ENCODE results near the gene DMD.

The DMD gene

GRCh38 chrX:32598707-32599106, 612.6 kb downstream of the DMD start:
- H2AFZ ChIP-seq (ENCODE audit: insufficient read depth, low read length, poor library complexity), result no peak overlapping the region
- H3K79me2 ChIP-seq (ENCODE audit: control insufficient read depth, insufficient read depth, low read length, poor library complexity), result no peaks in the 10 kb centered on the region
- H3K4me1 ChIP-seq (ENCODE audit: control insufficient read depth in 1 of 2, insufficient read depth in 2 of 2, low read length in 2 of 2), result no peaks in the 10 kb centered on the region
- no peaks in the 10 kb centered on the region for H3K27me3 ChIP-seq (ENCODE audit: insufficient read depth, low read length)
- H3K18ac ChIP-seq (ENCODE audit: low read length), result no peak overlapping the region
- H2BK120ac ChIP-seq (ENCODE audit: insufficient read depth, low read length, poor library complexity), result no peak overlapping the region
- H3K9me3 ChIP-seq (ENCODE audit: insufficient read depth, low read depth, low read length), result no peaks in the 10 kb centered on the region
- H3K36me3 ChIP-seq (ENCODE audit: control insufficient read depth in 1 of 2, insufficient read depth in 2 of 2, low read length in 2 of 2), result no peaks in the 10 kb centered on the region
- H4K12ac ChIP-seq (ENCODE audit: low read depth, low read length), result no peak overlapping the region
- no peak overlapping the region for H3K14ac ChIP-seq (ENCODE audit: low read length)
- H2BK12ac ChIP-seq (ENCODE audit: low read length), result no peak overlapping the region
- DNase-seq, result no peak
- H2BK5ac ChIP-seq (ENCODE audit: low read depth, low read length, poor library complexity), result no peak overlapping the region
- H4K91ac ChIP-seq (ENCODE audit: low read depth, low read length), result no peak overlapping the region
- H4K8ac ChIP-seq (ENCODE audit: low read depth, low read length), result no peak overlapping the region
- no peak overlapping the region for H3K27ac ChIP-seq (ENCODE audit: low read depth, low read length)
- H3K79me1 ChIP-seq (ENCODE audit: low read length), result no peaks in the 10 kb centered on the region
- H3K4ac ChIP-seq (ENCODE audit: low read depth, low read length), result no peak overlapping the region
- no peak overlapping the region for H3K23ac ChIP-seq (ENCODE audit: low read length)
- no peak overlapping the region for H2AK5ac ChIP-seq (ENCODE audit: low read length)
- no peak overlapping the region for H3K4me3 ChIP-seq (ENCODE audit: low read depth, low read length)
- no peak overlapping the region for H3K4me2 ChIP-seq (ENCODE audit: low read length)
- WGBS (ENCODE audit: extremely low coverage, insufficient coverage, insufficient read length), result no CpG with 5 or more reads among the region's 4 CpGs
- H3K9ac ChIP-seq (ENCODE audit: low read length), result no peak overlapping the region

- Histone ChIP-seq H3K4me2 (ENCODE audit: low read length) (no peak overlapping the region), H4K91ac (ENCODE audit: low read depth, low read length) (no peak overlapping the region)
These were observed 613.6 kb downstream of the DMD start for GRCh38 chrX:32597777-32598176.

DNA sequence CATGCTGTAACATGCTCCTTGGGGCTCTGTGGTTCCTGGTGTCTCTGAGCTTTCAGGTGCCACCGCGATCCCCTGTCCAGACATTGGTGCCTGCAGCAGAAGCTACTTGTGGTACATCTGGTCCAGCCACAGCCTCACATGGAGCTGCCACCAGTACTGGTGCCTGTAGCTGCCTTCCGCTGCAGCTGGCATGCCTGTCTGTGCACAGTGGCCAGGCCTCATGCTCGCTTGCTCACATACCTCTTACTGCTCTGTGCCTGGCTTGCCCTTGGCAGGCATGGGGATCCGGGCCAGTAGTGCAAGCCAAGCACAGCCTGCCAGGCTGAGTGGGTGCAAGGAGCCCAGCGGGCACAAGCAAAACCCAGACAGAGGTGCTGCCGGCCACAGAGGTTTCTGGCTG, 618.6 kb downstream of the DMD start:
- Histone ChIP-seq H3K79me1 (ENCODE audit: low read length) (no peaks in the 10 kb centered on the region), H3K36me3 (ENCODE audit: control insufficient read depth in 1 of 2, insufficient read depth in 2 of 2, low read length in 2 of 2) (no peaks in the 10 kb centered on the region), H3K79me2 (ENCODE audit: control insufficient read depth, insufficient read depth, low read length, poor library complexity) (no peaks in the 10 kb centered on the region), H3K23ac (ENCODE audit: low read length) (no peak overlapping the region), H4K12ac (ENCODE audit: low read depth, low read length) (no peak overlapping the region), H2BK12ac (ENCODE audit: low read length) (no peak overlapping the region), H3K4me2 (ENCODE audit: low read length) (no peak overlapping the region), H3K4ac (ENCODE audit: low read depth, low read length) (no peak overlapping the region), H3K18ac (ENCODE audit: low read length) (no peak overlapping the region), H4K91ac (ENCODE audit: low read depth, low read length) (no peak overlapping the region), H3K9ac (ENCODE audit: low read length) (no peak overlapping the region), H2BK120ac (ENCODE audit: insufficient read depth, low read length, poor library complexity) (no peak overlapping the region), H4K8ac (ENCODE audit: low read depth, low read length) (no peak overlapping the region), H2BK5ac (ENCODE audit: low read depth, low read length, poor library complexity) (no peak overlapping the region), H3K4me1 (ENCODE audit: control insufficient read depth in 1 of 2, insufficient read depth in 2 of 2, low read length in 2 of 2) (no peaks in the 10 kb centered on the region), H3K14ac (ENCODE audit: low read length) (no peak overlapping the region), H3K27ac (ENCODE audit: low read depth, low read length) (no peak overlapping the region), H3K27me3 (ENCODE audit: insufficient read depth, low read length) (no peaks in the 10 kb centered on the region), H2AFZ (ENCODE audit: insufficient read depth, low read length, poor library complexity) (no peak overlapping the region), H3K4me3 (ENCODE audit: low read depth, low read length) (no peak overlapping the region), H2AK5ac (ENCODE audit: low read length) (no peak overlapping the region), H3K9me3 (ENCODE audit: insufficient read depth, low read depth, low read length) (peaks cover 3% of the 10 kb centered on the region)
- no CpG with 5 or more reads among the region's 7 CpGs for WGBS (ENCODE audit: extremely low coverage, insufficient coverage, insufficient read length)
- DNase-seq, result no peak

More at GRCh38 chrX:32597777-32598176, 613.6 kb downstream of the DMD start:
- no peak overlapping the region for H3K23ac ChIP-seq (ENCODE audit: low read length)
- H4K8ac ChIP-seq (ENCODE audit: low read depth, low read length), result no peak overlapping the region
- H3K27me3 ChIP-seq (ENCODE audit: insufficient read depth, low read length), result no peaks in the 10 kb centered on the region
- no peak overlapping the region for H3K4me3 ChIP-seq (ENCODE audit: low read depth, low read length)
- peaks cover 2% of the 10 kb centered on the region for H3K9me3 ChIP-seq (ENCODE audit: insufficient read depth, low read depth, low read length)
- H3K79me2 ChIP-seq (ENCODE audit: control insufficient read depth, insufficient read depth, low read length, poor library complexity), result no peaks in the 10 kb centered on the region
- H2BK5ac ChIP-seq (ENCODE audit: low read depth, low read length, poor library complexity), result no peak overlapping the region
- no peak overlapping the region for H3K18ac ChIP-seq (ENCODE audit: low read length)
- H3K9ac ChIP-seq (ENCODE audit: low read length), result no peak overlapping the region
- no peak for DNase-seq
- H2AK5ac ChIP-seq (ENCODE audit: low read length), result no peak overlapping the region
- H2AFZ ChIP-seq (ENCODE audit: insufficient read depth, low read length, poor library complexity), result no peak overlapping the region
- H2BK12ac ChIP-seq (ENCODE audit: low read length), result no peak overlapping the region
- no peak overlapping the region for H3K4ac ChIP-seq (ENCODE audit: low read depth, low read length)
- H2BK120ac ChIP-seq (ENCODE audit: insufficient read depth, low read length, poor library complexity), result no peak overlapping the region
- WGBS (ENCODE audit: extremely low coverage, insufficient coverage, insufficient read length), result no CpG with 5 or more reads among the region's 4 CpGs
- H3K27ac ChIP-seq (ENCODE audit: low read depth, low read length), result no peak overlapping the region
- H3K36me3 ChIP-seq (ENCODE audit: control insufficient read depth in 1 of 2, insufficient read depth in 2 of 2, low read length in 2 of 2), result no peaks in the 10 kb centered on the region
- H3K14ac ChIP-seq (ENCODE audit: low read length), result no peak overlapping the region
- no peak overlapping the region for H4K12ac ChIP-seq (ENCODE audit: low read depth, low read length)
- no peaks in the 10 kb centered on the region for H3K4me1 ChIP-seq (ENCODE audit: control insufficient read depth in 1 of 2, insufficient read depth in 2 of 2, low read length in 2 of 2)
- no peaks in the 10 kb centered on the region for H3K79me1 ChIP-seq (ENCODE audit: low read length)

GRCh38 chrX:32591589-32591988, 619.8 kb downstream of the DMD start:
- H3K23ac ChIP-seq (ENCODE audit: low read length), result no peak overlapping the region
- peaks cover 3% of the 10 kb centered on the region for H3K9me3 ChIP-seq (ENCODE audit: insufficient read depth, low read depth, low read length)
- no peaks in the 10 kb centered on the region for H3K36me3 ChIP-seq (ENCODE audit: control insufficient read depth in 1 of 2, insufficient read depth in 2 of 2, low read length in 2 of 2)
- H4K12ac ChIP-seq (ENCODE audit: low read depth, low read length), result no peak overlapping the region
- no peak overlapping the region for H2AK5ac ChIP-seq (ENCODE audit: low read length)
- H3K4me1 ChIP-seq (ENCODE audit: control insufficient read depth in 1 of 2, insufficient read depth in 2 of 2, low read length in 2 of 2), result no peaks in the 10 kb centered on the region
- no peak overlapping the region for H3K27ac ChIP-seq (ENCODE audit: low read depth, low read length)
- no peak overlapping the region for H3K4ac ChIP-seq (ENCODE audit: low read depth, low read length)
- H3K79me1 ChIP-seq (ENCODE audit: low read length), result no peaks in the 10 kb centered on the region
- H4K8ac ChIP-seq (ENCODE audit: low read depth, low read length), result no peak overlapping the region
- H3K4me3 ChIP-seq (ENCODE audit: low read depth, low read length), result no peak overlapping the region
- no peak overlapping the region for H4K91ac ChIP-seq (ENCODE audit: low read depth, low read length)
- no peak for DNase-seq
- WGBS (ENCODE audit: extremely low coverage, insufficient coverage, insufficient read length), result no CpG with 5 or more reads among the region's 10 CpGs
- no peak overlapping the region for H2BK5ac ChIP-seq (ENCODE audit: low read depth, low read length, poor library complexity)
- no peak overlapping the region for H3K14ac ChIP-seq (ENCODE audit: low read length)
- no peak overlapping the region for H2AFZ ChIP-seq (ENCODE audit: insufficient read depth, low read length, poor library complexity)
- H2BK12ac ChIP-seq (ENCODE audit: low read length), result no peak overlapping the region
- no peak overlapping the region for H3K4me2 ChIP-seq (ENCODE audit: low read length)
- no peak overlapping the region for H3K18ac ChIP-seq (ENCODE audit: low read length)
- no peaks in the 10 kb centered on the region for H3K79me2 ChIP-seq (ENCODE audit: control insufficient read depth, insufficient read depth, low read length, poor library complexity)
- H3K9ac ChIP-seq (ENCODE audit: low read length), result no peak overlapping the region
- H2BK120ac ChIP-seq (ENCODE audit: insufficient read depth, low read length, poor library complexity), result no peak overlapping the region
- no peaks in the 10 kb centered on the region for H3K27me3 ChIP-seq (ENCODE audit: insufficient read depth, low read length)

Data from trophoblast cell (in vitro differentiated cells and primary cell).